GM18517 (cell line): Measurements from ENCODE around the gene EFNA1.

Experiments
- ATAC-seq: cut with Tn5 transposase; IDR thresholded peaks from one replicate; pipeline ENCODE4 v1.9.1; 2021; ENCODE audit warnings: mild to moderate bottlenecking, moderate library complexity; ENCODE audit not compliant: unreplicated experiment

The EFNA1 gene

GRCh38 chr1:155173478-155174323 is 46.0 kb downstream of the EFNA1 start, which contains the start of gene TRIM46:
TRIM46 (plus strand) TSS chr1:155173849; CDS start chr1:155173967, 118 bp downstream.
- ATAC-seq, result no peak

GRCh38 chr1:155174324-155175280 is 46.9 kb downstream of the EFNA1 start:
- ATAC-seq, result no peak

GRCh38 chr1:155175281-155175926 is 47.7 kb downstream of the EFNA1 start:
- no peak for ATAC-seq

GRCh38 chr1:155175927-155176371 is 48.3 kb downstream of the EFNA1 start:
- no peak for ATAC-seq

- no peak for ATAC-seq
Measured at GRCh38 chr1:155176544-155177071, 48.9 kb downstream of the EFNA1 start.

GRCh38 chr1:155177192-155177917 is 49.7 kb downstream of the EFNA1 start:
- no peak for ATAC-seq

GRCh38 chr1:155177918-155178281 is 50.2 kb downstream of the EFNA1 start:
- ATAC-seq, result no peak

- ATAC-seq, result no peak
Measured at GRCh38 chr1:155178441-155179111, 50.9 kb downstream of the EFNA1 start.

GRCh38 chr1:155179112-155180031 is 51.7 kb downstream of the EFNA1 start:
- ATAC-seq, result no peak

- no peak for ATAC-seq
Measured at GRCh38 chr1:155181371-155182051, 53.8 kb downstream of the EFNA1 start.

GRCh38 chr1:155182052-155182550 is 54.4 kb downstream of the EFNA1 start:
- ATAC-seq, result no peak

GRCh38 chr1:155183775-155184221 is 56.1 kb downstream of the EFNA1 start:
- no peak for ATAC-seq

GRCh38 chr1:155184351-155184811 is 56.7 kb downstream of the EFNA1 start:
- no peak for ATAC-seq
